ENCODE data around the gene RTL10. TPM values are rescaled to one million over a fixed set of nuclear protein-coding genes. Genes with fewer than 3 reads are reported as not detected.
A peak's percentile ranks its signal among the peaks of the same experiment; 100 is the strongest.
"Not testable (repeated sequence)": the region's sequence is repeated elsewhere in the genome, so short reads cannot be mapped to it uniquely, and the experiment has no call there.

RTL10 gene
- total RNA-seq, 1 donor from 2014 or later: 20.5 TPM

DNA sequence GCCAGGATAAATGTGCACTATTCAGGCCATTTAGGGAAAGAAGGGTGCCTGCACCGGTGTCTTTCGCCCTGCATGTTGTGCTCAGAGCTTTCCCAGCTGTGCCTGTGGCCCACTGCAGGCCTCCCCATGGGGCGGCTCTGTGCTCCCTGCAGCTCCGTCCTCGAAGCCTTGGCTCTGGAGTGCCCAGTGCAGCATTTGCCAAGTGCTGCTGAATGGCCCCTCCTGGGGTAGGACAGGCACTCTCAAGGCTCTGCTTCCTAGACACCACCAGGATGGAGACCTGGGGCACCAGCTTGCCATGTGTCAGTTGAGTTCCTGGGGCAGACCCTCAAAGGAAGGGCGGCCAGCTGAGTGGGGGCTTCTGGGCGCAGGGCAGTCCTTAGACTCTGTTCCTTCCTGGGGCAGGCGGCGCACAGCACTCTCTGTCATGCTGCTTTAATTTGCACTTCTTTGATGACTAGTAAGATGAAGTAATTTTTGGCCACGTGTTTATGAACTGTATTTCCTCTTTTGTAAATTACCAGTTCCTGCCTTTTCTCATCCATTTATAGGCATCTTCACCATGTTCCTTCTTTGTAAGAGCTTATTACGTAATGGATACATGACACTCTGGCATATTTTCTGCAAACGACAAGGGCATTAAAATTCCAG lies 32.1 kb upstream of the RTL10 start:
- Histone ChIP-seq H3K4me1 (peaks cover 31% of the 10 kb centered on the region), H3K27me3 (no peaks in the 10 kb centered on the region), H3K27ac (peak overlapping the region; percentile 63), H3K36me3 (no peaks in the 10 kb centered on the region), H3K4me3 (no peak overlapping the region), H3K9me3 (no peaks in the 10 kb centered on the region)
- TF ChIP-seq, protein P1, sequence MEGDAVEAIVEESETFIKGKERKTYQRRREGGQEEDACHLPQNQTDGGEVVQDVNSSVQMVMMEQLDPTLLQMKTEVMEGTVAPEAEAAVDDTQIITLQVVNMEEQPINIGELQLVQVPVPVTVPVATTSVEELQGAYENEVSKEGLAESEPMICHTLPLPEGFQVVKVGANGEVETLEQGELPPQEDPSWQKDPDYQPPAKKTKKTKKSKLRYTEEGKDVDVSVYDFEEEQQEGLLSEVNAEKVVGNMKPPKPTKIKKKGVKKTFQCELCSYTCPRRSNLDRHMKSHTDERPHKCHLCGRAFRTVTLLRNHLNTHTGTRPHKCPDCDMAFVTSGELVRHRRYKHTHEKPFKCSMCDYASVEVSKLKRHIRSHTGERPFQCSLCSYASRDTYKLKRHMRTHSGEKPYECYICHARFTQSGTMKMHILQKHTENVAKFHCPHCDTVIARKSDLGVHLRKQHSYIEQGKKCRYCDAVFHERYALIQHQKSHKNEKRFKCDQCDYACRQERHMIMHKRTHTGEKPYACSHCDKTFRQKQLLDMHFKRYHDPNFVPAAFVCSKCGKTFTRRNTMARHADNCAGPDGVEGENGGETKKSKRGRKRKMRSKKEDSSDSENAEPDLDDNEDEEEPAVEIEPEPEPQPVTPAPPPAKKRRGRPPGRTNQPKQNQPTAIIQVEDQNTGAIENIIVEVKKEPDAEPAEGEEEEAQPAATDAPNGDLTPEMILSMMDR (IDR thresholded peaks at IDR 0.05): no peak
- no peak for DNase-seq
- peak; percentile 75 for ATAC-seq
- intact Hi-C loops (cut with DNase I): no loop called here

DNA sequence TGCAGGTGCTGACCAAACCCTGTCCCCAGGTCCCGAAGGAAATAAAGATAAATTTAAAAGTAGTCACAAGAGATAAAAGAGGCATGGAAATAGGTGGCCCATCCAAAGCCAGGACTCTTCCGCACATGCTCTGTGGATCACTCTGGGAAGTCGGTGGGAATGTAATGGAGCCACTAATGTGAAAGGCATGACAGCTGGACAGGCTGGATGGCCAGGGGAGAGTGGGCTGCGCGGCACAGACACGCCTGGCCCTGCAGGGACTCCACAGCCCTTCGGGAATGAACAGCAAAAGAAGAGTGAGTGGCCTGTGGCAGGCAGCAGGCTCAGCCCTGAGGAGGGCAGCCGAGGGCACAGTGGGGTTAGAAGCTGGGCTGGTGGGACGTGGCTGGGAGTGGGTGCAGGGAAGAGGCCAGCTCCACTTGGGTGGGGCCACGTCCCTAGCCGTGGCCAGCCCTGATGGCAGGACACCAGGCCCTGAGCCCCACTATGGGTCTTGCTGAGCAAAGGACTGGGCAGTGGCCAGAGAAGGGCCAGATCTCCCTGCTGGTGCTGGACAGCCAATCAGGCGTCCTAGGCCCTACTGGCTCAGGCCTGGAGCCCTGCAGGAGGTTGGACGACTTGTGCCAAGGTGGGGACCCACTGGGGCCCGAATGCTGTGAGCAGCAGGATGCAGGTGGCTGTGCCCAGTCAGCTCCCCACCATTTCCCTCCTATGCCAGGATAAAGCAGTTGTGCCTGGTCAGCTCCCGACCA lies 31.3 kb upstream of the RTL10 start:
- intact Hi-C loops (cut with DNase I): no loop called here
- H3K27ac ChIP-seq: peak overlapping the region; percentile 63

DNA sequence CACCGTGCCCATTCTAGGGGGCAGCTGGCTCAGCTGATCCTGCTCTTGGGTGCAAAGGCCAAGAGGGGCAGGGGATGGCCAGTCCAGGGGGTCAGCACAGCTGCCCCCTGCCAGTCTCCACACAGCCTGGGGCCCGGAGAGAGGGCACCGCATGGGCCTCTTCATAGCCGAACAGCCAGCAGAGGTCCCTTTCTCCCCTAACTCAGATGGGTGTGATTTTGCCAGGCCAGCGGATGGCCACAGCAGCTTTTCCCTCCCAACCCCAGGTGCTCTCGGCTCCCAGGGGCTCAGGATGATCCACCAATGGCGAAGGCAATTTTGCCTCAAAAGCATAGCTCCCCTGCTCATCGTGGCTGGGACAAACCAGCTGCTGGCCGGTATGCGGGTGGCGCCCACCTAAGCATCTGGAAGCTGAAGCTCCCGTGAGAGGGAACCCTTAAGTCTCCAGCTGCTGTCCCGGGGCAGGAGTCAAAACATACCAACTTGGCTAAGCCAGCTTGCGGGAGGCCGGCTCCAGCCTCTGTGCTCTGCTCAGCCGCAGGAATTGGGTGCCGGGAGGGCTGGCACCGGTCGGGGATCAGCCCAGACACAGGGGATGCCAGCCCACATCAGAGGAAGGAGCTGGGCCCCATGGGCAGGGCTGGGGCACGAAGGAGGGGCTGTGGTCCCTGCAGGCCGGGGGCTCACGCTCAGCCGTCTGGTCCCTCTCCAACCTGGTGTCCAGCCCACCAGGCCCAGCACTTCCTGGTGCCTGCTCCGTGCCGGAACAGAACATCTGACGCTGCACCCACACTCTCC lies 30.5 kb upstream of the RTL10 start:
- TF ChIP-seq, protein P1 (IDR thresholded peaks at IDR 0.05): no peak
- no peaks in the 10 kb centered on the region for H3K27me3 ChIP-seq
- H3K9me3 ChIP-seq: no peaks in the 10 kb centered on the region
- H3K36me3 ChIP-seq: no peaks in the 10 kb centered on the region
- H3K4me3 ChIP-seq: no peak overlapping the region
- H3K4me1 ChIP-seq: peaks cover 31% of the 10 kb centered on the region
- no peak overlapping the region for H3K27ac ChIP-seq
- intact Hi-C loops (cut with DNase I): no loop called here
- DNase-seq (no peak), ATAC-seq (no peak)

More for the DNA sequence above, 31.3 kb upstream of the RTL10 start:
- Histone ChIP-seq H3K4me3 (no peak overlapping the region), H3K4me1 (peaks cover 28% of the 10 kb centered on the region), H3K9me3 (no peaks in the 10 kb centered on the region), H3K27me3 (no peaks in the 10 kb centered on the region), H3K36me3 (no peaks in the 10 kb centered on the region)
- DNase-seq: no peak
- ATAC-seq: no peak
- TF ChIP-seq, protein P1 (IDR thresholded peaks at IDR 0.05): no peak

DNA sequence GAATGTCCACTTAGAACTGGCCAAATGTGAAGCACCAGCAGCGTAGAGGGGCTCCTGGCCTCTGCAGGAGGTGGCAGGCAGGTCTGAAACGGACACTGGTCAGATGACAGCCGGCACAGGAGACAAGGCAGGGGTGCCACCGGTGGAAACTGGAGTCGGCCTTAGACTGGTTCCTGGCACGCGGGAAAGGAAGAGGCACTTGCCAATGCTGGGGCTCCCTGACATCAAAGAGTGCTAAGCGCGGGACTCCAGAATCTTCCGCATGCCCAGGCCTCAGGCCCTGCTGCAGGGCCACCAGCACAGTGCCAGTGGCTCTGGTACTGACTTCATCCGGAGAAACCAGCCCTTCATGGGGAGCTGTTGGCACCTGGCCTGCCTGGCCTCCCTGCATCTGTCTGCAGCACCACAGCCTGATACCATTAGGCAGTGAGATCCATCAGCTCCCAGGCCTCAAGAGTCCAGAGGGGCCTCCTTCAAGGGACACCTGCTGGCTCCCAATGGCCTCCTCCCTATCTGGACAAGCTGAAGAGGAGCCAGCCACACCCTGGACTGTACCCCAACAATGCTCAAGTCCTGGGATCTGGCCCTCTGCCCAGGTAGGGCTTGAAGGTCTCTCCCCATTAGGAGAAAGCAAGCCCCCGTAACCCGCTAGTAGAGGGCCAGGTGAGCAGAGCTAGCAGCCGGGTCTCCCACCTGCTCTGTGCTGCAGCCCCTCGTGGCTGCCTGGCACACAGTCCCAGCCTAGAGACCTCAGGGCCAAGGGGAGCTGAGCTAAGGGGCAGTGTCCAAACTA lies 29.7 kb upstream of the RTL10 start:
- DNase-seq: peak; percentile 43
- Histone ChIP-seq H3K4me3 (no peak overlapping the region), H3K9me3 (no peaks in the 10 kb centered on the region), H3K4me1 (peaks cover 31% of the 10 kb centered on the region), H3K27me3 (no peaks in the 10 kb centered on the region), H3K36me3 (no peaks in the 10 kb centered on the region), H3K27ac (no peak overlapping the region)
- TF ChIP-seq, protein P1 (IDR thresholded peaks at IDR 0.05): no peak
- ATAC-seq: no peak
- intact Hi-C loops (cut with DNase I): no loop called here

DNA sequence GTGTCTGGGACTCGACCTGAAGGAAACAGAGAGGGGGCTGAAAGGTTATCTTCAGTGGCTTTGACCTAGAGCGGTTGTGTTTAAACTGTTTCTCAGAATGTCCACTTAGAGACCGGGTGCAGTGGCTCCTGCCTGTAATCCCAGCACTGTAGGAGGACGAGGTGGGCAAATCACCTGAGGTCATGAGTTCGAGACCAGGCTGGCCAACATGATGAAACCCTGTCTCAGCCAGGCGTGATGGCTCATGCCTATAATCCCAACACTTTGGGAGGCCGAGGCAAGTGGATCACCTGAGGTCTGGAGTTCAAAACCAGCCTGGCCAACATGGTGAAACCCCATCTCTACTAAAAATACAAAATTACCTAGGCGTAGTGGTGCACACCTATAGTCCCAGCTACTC lies 28.8 kb upstream of the RTL10 start:
- ATAC-seq; H3K36me3 ChIP-seq; H3K4me3 ChIP-seq; intact Hi-C loops (cut with DNase I); H3K27ac ChIP-seq; H3K9me3 ChIP-seq; H3K27me3 ChIP-seq: not testable (repeated sequence)
- DNase-seq: peak; percentile 6
- peaks cover 31% of the 10 kb centered on the region for H3K4me1 ChIP-seq

Data from upper lobe of right lung (tissue), 1 donor.